HCT116 (cell line): ENCODE results near the gene PFDN2. TPM values are rescaled to one million over a fixed set of nuclear protein-coding genes. Genes with fewer than 3 reads are reported as not detected.

Experiments
- ATAC-seq: fragments of 200-7000 bp; cut with Tn5 transposase; 2 replicates; pipeline ENCODE4 v1.9.1; 2020; ENCODE audit warnings: mild to moderate bottlenecking, moderate library complexity
- BruUV-seq: library from RNA; stranded (reverse); fragments of 400-500 nt; replicated peaks from 2 replicates; lab custom pipeline; 2021; lab: Mats Ljungman, UMichigan
- CTCF ChIA-PET: fragments of 300-600 bp; sonication (Branson Sonifier 250); formaldehyde crosslinking; loops from one replicate; lab custom pipeline; 2021; ENCODE audit warnings: antibody characterized with exemption; lab: Charles Lee
- POLR2A ChIA-PET: fragments of 300-600, 350-600 bp; sonication (Branson Sonifier 250); formaldehyde crosslinking; loops from one replicate; lab custom pipeline; 2021; ENCODE audit warnings: antibody characterized with exemption; lab: Charles Lee
- RAD21 ChIA-PET, 2 experiments: fragments of 300-600 bp; sonication (Branson Sonifier 250); formaldehyde crosslinking; loops; one replicate each; lab custom pipeline; 2023; ENCODE audit warnings: low total read pairs in 2 of 2; ENCODE audit not compliant: uncharacterized antibody in 2 of 2, unreplicated experiment in 2 of 2, low non-redundant PET in 1 of 2; lab: Charles Lee
- DNase-seq: peaks from one replicate; pipeline ENCODE4 v3.0.0-alpha.2; 2010; ENCODE audit warnings: low read depth, low spot score
- H2AFZ ChIP-seq: fragments of 200-600 bp; shearing (Covaris generic), sonication (generic); 2 replicates; pipeline ENCODE4 v1.6.1; 2017; ENCODE audit warnings: low read depth, mixed run types, mixed read lengths, antibody characterized with exemption, low read length; ENCODE audit not compliant: poor library complexity, severe bottlenecking
- H3K27ac ChIP-seq: 2 replicates; pipeline ENCODE4 v1.5.1; 2012; ENCODE audit warnings: low read depth, low read length
- H3K27me3 ChIP-seq: fragments of 200-600 bp; sonication (generic); 2 replicates; pipeline ENCODE4 v1.6.1; 2016; ENCODE audit warnings: mixed run types, low read length, mixed read lengths; ENCODE audit not compliant: insufficient read depth
- H3K36me3 ChIP-seq, 2 experiments: fragments of 200-500 bp in 1 of 2; fragments of 200-600 bp in 1 of 2; sonication (Bioruptor generic) in 1 of 2; sonication (generic) in 1 of 2; 2 replicates each; pipeline versions ENCODE4 v1.5.1 to v1.6.1; 2014 to 2016; ENCODE audit warnings: low read length in 2 of 2, inconsistent platforms in 1 of 2, mixed read lengths in 1 of 2, mixed run types in 1 of 2; ENCODE audit not compliant: insufficient read depth in 2 of 2, control insufficient read depth in 1 of 2
- H3K4me1 ChIP-seq, 2 experiments: fragments of 200-600 bp in 1 of 2; sonication (generic) in 1 of 2; 2 replicates each; pipeline versions ENCODE4 v1.5.1 to v1.6.1; 2012 to 2017; ENCODE audit warnings: low read length in 2 of 2, inconsistent platforms in 1 of 2, mild to moderate bottlenecking in 1 of 2, mixed read lengths in 1 of 2, mixed run types in 1 of 2, moderate library complexity in 1 of 2; ENCODE audit not compliant: insufficient read depth in 2 of 2, control insufficient read depth in 1 of 2
- H3K4me2 ChIP-seq: fragments of 200-600 bp; sonication (generic); 2 replicates; pipeline ENCODE4 v1.6.1; 2017; ENCODE audit warnings: mixed run types, low read length, mixed read lengths
- H3K4me3 ChIP-seq, 2 experiments: fragments of 200-600 bp in 1 of 2; sonication (generic) in 1 of 2; replicated peaks in 1 of 2; 2 replicates each; pipeline ENCODE4 v1.5.1; 2011 to 2016; ENCODE audit warnings: low read length in 2 of 2, control low read depth in 1 of 2, low read depth in 1 of 2, mild to moderate bottlenecking in 1 of 2, mixed read lengths in 1 of 2, mixed run types in 1 of 2
- H3K79me2 ChIP-seq: fragments of 200-600 bp; sonication (generic); 2 replicates; pipeline ENCODE4 v1.6.1; 2017; ENCODE audit warnings: mild to moderate bottlenecking, mixed run types, low read length, moderate library complexity, mixed read lengths; ENCODE audit not compliant: insufficient read depth
- H3K9ac ChIP-seq: fragments of 200-600 bp; sonication (generic); 2 replicates; pipeline ENCODE4 v1.6.1; 2016; ENCODE audit warnings: low read length, mixed read lengths
- H3K9me2 ChIP-seq: fragments of 200-600 bp; sonication (generic), shearing (Covaris generic); 2 replicates; pipeline ENCODE4 v1.6.1; 2017; ENCODE audit warnings: mixed run types, mild to moderate bottlenecking, moderate library complexity; ENCODE audit not compliant: insufficient read depth
- H3K9me3 ChIP-seq, 2 experiments: fragments of 200-500 bp in 1 of 2; fragments of 200-600 bp in 1 of 2; sonication (Bioruptor generic) in 1 of 2; sonication (generic) in 1 of 2; 2 replicates each; pipeline ENCODE4 v1.6.1; 2014 to 2017; ENCODE audit warnings: low read length in 2 of 2, mixed read lengths in 2 of 2, inconsistent platforms in 1 of 2, low read depth in 1 of 2, mild to moderate bottlenecking in 1 of 2, mixed run types in 1 of 2, moderate library complexity in 1 of 2; ENCODE audit not compliant: control insufficient read depth in 1 of 2, insufficient read depth in 1 of 2
- H4K20me1 ChIP-seq: fragments of 200-600 bp; sonication (generic), shearing (Covaris generic); 2 replicates; pipeline ENCODE4 v1.6.1; 2017; ENCODE audit warnings: mixed run types, mild to moderate bottlenecking, moderate library complexity; ENCODE audit not compliant: insufficient read depth
- CBX3 ChIP-seq: IDR thresholded peaks from 2 replicates; pipeline ENCODE4 v1.6.1; 2012; ENCODE audit warnings: low read depth
- CTCF ChIP-seq, 3 experiments: fragments of 200-600 bp in 1 of 3; sonication (generic) in 1 of 3; IDR thresholded peaks in 2 of 3; conservative IDR thresholded peaks in 1 of 3; 2 replicates each; pipeline ENCODE4 v1.5.1; 2012 to 2017; ENCODE audit warnings: low read depth in 2 of 3, low read length in 2 of 3, antibody characterized with exemption in 1 of 3, borderline replicate concordance in 1 of 3, control low read depth in 1 of 3, mild to moderate bottlenecking in 1 of 3, mixed read lengths in 1 of 3, mixed run types in 1 of 3, moderate library complexity in 1 of 3; ENCODE audit not compliant: insufficient read depth in 1 of 3
- EGR1 ChIP-seq: IDR thresholded peaks from 2 replicates; pipeline ENCODE4 v1.6.1; 2012; ENCODE audit warnings: low read depth
- ELF1 ChIP-seq: IDR thresholded peaks from 2 replicates; pipeline ENCODE4 v1.6.1; 2012; ENCODE audit warnings: low read depth, borderline replicate concordance
- EZH2 ChIP-seq: fragments of 200-600 bp; sonication (generic); IDR thresholded peaks from 2 replicates; pipeline ENCODE4 v1.6.1; 2017; ENCODE audit warnings: antibody characterized with exemption, mixed run types
- EZH2phosphoT487 ChIP-seq: fragments of 200-600 bp; IDR thresholded peaks from 2 replicates; pipeline ENCODE4 v1.6.1; 2018; ENCODE audit warnings: antibody characterized with exemption, borderline replicate concordance
- FOSL1 ChIP-seq: IDR thresholded peaks from 2 replicates; pipeline ENCODE4 v1.6.1; 2012; ENCODE audit warnings: low read depth
- JUND ChIP-seq: IDR thresholded peaks from 2 replicates; pipeline ENCODE4 v1.6.1; 2012
- POLR2A ChIP-seq: IDR thresholded peaks from 2 replicates; pipeline ENCODE4 v1.7.0; 2011; ENCODE audit warnings: borderline replicate concordance; ENCODE audit not compliant: insufficient read depth, insufficient read length; ENCODE audit errors: extremely low read depth
- POLR2AphosphoS5 ChIP-seq: IDR thresholded peaks from 2 replicates; pipeline ENCODE4 v1.6.1; 2011; ENCODE audit warnings: mild to moderate bottlenecking, low read depth, low read length, moderate library complexity
- REST ChIP-seq: IDR thresholded peaks from 2 replicates; pipeline ENCODE4 v1.6.1; 2012; ENCODE audit warnings: low read depth
- SIN3A ChIP-seq: IDR thresholded peaks from 2 replicates; pipeline ENCODE4 v1.6.1; 2012; ENCODE audit warnings: low read depth
- SRF ChIP-seq: IDR thresholded peaks from 2 replicates; pipeline ENCODE4 v1.6.1; 2012; ENCODE audit warnings: low read depth
- ZFX ChIP-seq: fragments of 450-650 bp; IDR thresholded peaks from 2 replicates; pipeline ENCODE4 v1.6.1; 2017
- ZNF274 ChIP-seq: fragments of 200-500 bp; sonication (Bioruptor generic); IDR thresholded peaks from 2 replicates; pipeline ENCODE4 v1.6.1; 2014; ENCODE audit warnings: mild to moderate bottlenecking, low read depth, low read length, inconsistent platforms
- intact Hi-C: fragments of 100-400 bp; cut with micrococcal nuclease; formaldehyde crosslinking; loops from 2 replicates; pipeline ENCODE4 v1.10.0; 2022
- total RNA-seq: library from RNA; stranded (reverse); gene quantifications from one replicate; pipeline ENCODE4 v1.2.1, GENCODE V29; 2021; ENCODE audit not compliant: unreplicated experiment

Gene PFDN2
- total RNA-seq, 1 experiment from 2014 or later = 179 TPM

DNA sequence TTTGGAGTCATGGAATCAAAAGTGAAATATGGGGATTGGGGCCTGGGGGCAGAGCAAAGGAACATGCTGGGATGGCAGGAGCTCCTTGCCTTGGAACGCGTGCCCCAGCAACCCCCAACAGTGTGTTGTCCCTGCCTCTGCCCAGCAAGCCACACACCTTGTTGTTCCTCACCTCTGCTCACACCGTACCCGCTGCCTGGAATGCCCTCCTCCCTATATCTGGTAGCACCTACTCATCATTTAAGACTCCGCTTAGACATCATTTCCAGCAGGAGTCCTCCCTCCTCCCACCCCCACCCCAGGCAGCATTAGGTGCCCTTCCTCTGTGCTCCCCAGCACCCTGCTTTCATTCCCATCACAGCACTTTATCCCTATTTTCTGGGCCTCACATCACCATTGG lies 36.3 kb downstream of the PFDN2 start:
- ChIA-PET POLR2A (no interaction called here), RAD21 (no interaction called here), CTCF (interaction anchor here (2.4 kb wide), 1 partner anchor 10 kb away, joined by 7 read pairs; no protein-coding TSS in a partner anchor)
- Histone ChIP-seq H3K9me2 (no peaks in the 10 kb centered on the region), H3K27ac (no peak overlapping the region), H3K4me1 (peaks cover 34 to 70% of the 10 kb centered on the region in 2 experiments), H3K4me2 (peak overlapping the region; percentile 73), H3K36me3 (no peaks in the 10 kb centered on the region), H3K4me3 (no peak overlapping the region), H2AFZ (no peak overlapping the region), H4K20me1 (no peaks in the 10 kb centered on the region), H3K9ac (no peak overlapping the region), H3K27me3 (no peaks in the 10 kb centered on the region), H3K79me2 (no peaks in the 10 kb centered on the region), H3K9me3 (no peaks in the 10 kb centered on the region)
- BruUV-seq = no TSS peak
- ATAC-seq = no peak
- no peak for TF ChIP-seq FOSL1
- no peak for TF ChIP-seq EZH2phosphoT487
- TF ChIP-seq SIN3A = no peak
- no peak for TF ChIP-seq ZFX
- no peak for TF ChIP-seq CTCF (IDR thresholded peaks at IDR 0.05 in 2 of 3, conservative IDR thresholded peaks at IDR 0.05 in 1 of 3; ENCODE audit: borderline replicate concordance in 1 of 3, insufficient read depth in 1 of 3, low read depth in 2 of 3, low read length in 2 of 3)
- TF ChIP-seq REST = no peak
- no peak for TF ChIP-seq ZNF274
- no peak for TF ChIP-seq JUND
- TF ChIP-seq EGR1 = no peak
- no peak for TF ChIP-seq ELF1
- TF ChIP-seq SRF = no peak
- TF ChIP-seq POLR2AphosphoS5 = no peak
- no peak for TF ChIP-seq EZH2
- TF ChIP-seq CBX3 = no peak
- no peak for TF ChIP-seq POLR2A
- intact Hi-C loops = no loop called here
- DNase-seq = no peak
